Caco-2 (cell line): ENCODE measurements around the gene ABI3BP. TPM values are rescaled to one million over a fixed set of nuclear protein-coding genes. Genes with fewer than 3 reads are reported as not detected.

Experiments used
- BruUV-seq: library from RNA; stranded (reverse); fragments of 400-500 nt; replicated peaks from 2 replicates; lab custom pipeline; 2021; lab: Mats Ljungman, UMichigan
- CTCF ChIA-PET: fragments of 300-600 bp; sonication (Branson Sonifier 250); formaldehyde crosslinking; loops from one replicate; lab custom pipeline; 2022; ENCODE audit warnings: antibody characterized with exemption; lab: Charles Lee
- POLR2A ChIA-PET: fragments of 300-600 bp; sonication (Branson Sonifier 250); formaldehyde crosslinking; loops from one replicate; lab custom pipeline; 2022; ENCODE audit warnings: antibody characterized with exemption; lab: Charles Lee
- DNase-seq, 2 experiments: peaks; one replicate each; pipeline versions ENCODE4 v3.0.0 to v3.0.0-alpha.2; 2020 to 2022
- H3K27me3 ChIP-seq: replicated peaks from 2 replicates; pipeline ENCODE4 v1.6.0; 2011; ENCODE audit warnings: low read length; ENCODE audit not compliant: control insufficient read depth, insufficient read depth
- H3K36me3 ChIP-seq: 2 replicates; pipeline ENCODE4 v1.5.1; 2011; ENCODE audit warnings: low read length; ENCODE audit not compliant: control insufficient read depth, insufficient read depth
- H3K4me1 ChIP-seq: fragments of 250-450 bp; sonication (Bioruptor Pico); 2 replicates; pipeline ENCODE4 v1.5.1; 2020; ENCODE audit warnings: mild to moderate bottlenecking
- H3K4me3 ChIP-seq: 2 replicates; pipeline ENCODE4 v1.5.1; 2011; ENCODE audit warnings: low read depth, mild to moderate bottlenecking, control low read depth, low read length
- H3K9me3 ChIP-seq: fragments of 250-450 bp; sonication (Bioruptor Pico); 2 replicates; pipeline ENCODE4 v1.5.1; 2020; ENCODE audit warnings: mild to moderate bottlenecking, moderate library complexity
- H3K27ac Mint-ChIP-seq: one replicate; pipeline ENCODE4 v1.8.0; 2022; ENCODE audit warnings: mixed read lengths; ENCODE audit not compliant: unreplicated experiment
- H3K27me3 Mint-ChIP-seq: one replicate; pipeline ENCODE4 v1.8.0; 2022; ENCODE audit warnings: mixed read lengths; ENCODE audit not compliant: insufficient read depth, unreplicated experiment
- H3K36me3 Mint-ChIP-seq: one replicate; pipeline ENCODE4 v1.8.0; 2022; ENCODE audit warnings: mild to moderate bottlenecking, mixed read lengths; ENCODE audit not compliant: insufficient read depth, unreplicated experiment
- H3K4me1 Mint-ChIP-seq: one replicate; pipeline ENCODE4 v1.8.0; 2022; ENCODE audit warnings: low read depth, mixed read lengths; ENCODE audit not compliant: unreplicated experiment
- H3K4me3 Mint-ChIP-seq: one replicate; pipeline ENCODE4 v1.8.0; 2022; ENCODE audit warnings: mild to moderate bottlenecking, moderate library complexity, mixed read lengths; ENCODE audit not compliant: unreplicated experiment
- H3K9me3 Mint-ChIP-seq: one replicate; pipeline ENCODE4 v1.8.0; 2022; ENCODE audit warnings: mixed read lengths; ENCODE audit not compliant: unreplicated experiment
- CTCF ChIP-seq, 2 experiments: fragments of 200-600 bp in 1 of 2; IDR thresholded peaks; 1 replicate in 1 of 2; 2 replicates in 1 of 2; pipeline versions ENCODE4 v1.5.1 to v1.8.0; 2011 to 2022; ENCODE audit warnings: antibody characterized with exemption in 1 of 2, control low read depth in 1 of 2, inconsistent platforms in 1 of 2, low read depth in 1 of 2, low read length in 1 of 2, mild to moderate bottlenecking in 1 of 2, moderate library complexity in 1 of 2; ENCODE audit not compliant: insufficient read depth in 1 of 2, severe bottlenecking in 1 of 2, unreplicated experiment in 1 of 2
- intact Hi-C: fragments of 100-400 bp; cut with micrococcal nuclease; formaldehyde crosslinking; loops from one replicate; pipeline ENCODE4 v1.10.0; 2022; ENCODE audit not compliant: unreplicated experiment
- total RNA-seq: library from RNA; stranded (reverse); gene quantifications from 2 replicates; pipeline ENCODE4 v1.2.3, GENCODE V29; 2022

ABI3BP gene
- total RNA-seq, 1 experiment from 2014 or later, result not detected

GRCh38 chr3:100798012-100798411, 195.2 kb downstream of the ABI3BP start:
- H3K9me3 ChIP-seq, result no peaks in the 10 kb centered on the region
- Mint-ChIP-seq H3K27me3 (peaks cover 5% of the 10 kb centered on the region), H3K36me3 (no peaks in the 10 kb centered on the region), H3K4me3 (no peak overlapping the region), H3K27ac (no peak overlapping the region), H3K4me1 (no peaks in the 10 kb centered on the region), H3K9me3 (no peaks in the 10 kb centered on the region)
- no peak for TF ChIP-seq CTCF (IDR thresholded peaks at IDR 0.05; ENCODE audit: insufficient read depth in 1 of 2, low read depth in 1 of 2, low read length in 1 of 2, severe bottlenecking in 1 of 2, unreplicated experiment in 1 of 2)
- DNase-seq, result no peak
- H3K27me3 ChIP-seq, result no peaks in the 10 kb centered on the region
- no peaks in the 10 kb centered on the region for H3K36me3 ChIP-seq
- ChIA-PET CTCF (no interaction called here), POLR2A (no interaction called here)
- BruUV-seq, result no TSS peak
- H3K4me3 ChIP-seq, result no peak overlapping the region
- intact Hi-C loops, result no loop called here
- no peaks in the 10 kb centered on the region for H3K4me1 ChIP-seq

DNA sequence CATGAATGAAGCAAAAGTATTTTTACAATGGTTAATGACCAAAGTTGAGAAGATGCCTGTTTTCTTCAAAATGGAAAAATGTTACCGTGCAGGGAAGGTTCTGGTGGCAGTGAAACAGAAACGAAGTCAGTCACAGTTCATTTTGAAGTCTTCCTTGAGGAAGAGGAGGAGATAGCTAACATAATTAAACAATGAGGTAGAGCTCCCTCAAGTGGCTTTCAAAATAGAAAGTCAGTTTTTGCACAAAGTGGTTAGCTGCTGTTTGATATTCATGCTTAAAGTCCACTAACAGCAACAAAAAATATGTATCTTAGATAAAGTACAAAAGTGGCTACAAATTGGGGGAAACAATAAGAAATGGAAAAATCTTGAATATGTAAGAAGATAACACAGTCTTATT, 196.7 kb downstream of the ABI3BP start:
- Mint-ChIP-seq H3K9me3 (no peaks in the 10 kb centered on the region), H3K27me3 (peaks cover 12% of the 10 kb centered on the region), H3K4me1 (no peaks in the 10 kb centered on the region), H3K4me3 (no peak overlapping the region), H3K36me3 (no peaks in the 10 kb centered on the region), H3K27ac (no peak overlapping the region)
- CTCF ChIA-PET, result interaction anchor here (1.0 to 2.0 kb wide), 2 partner anchors 194 to 334 kb away, joined by 11 to 17 read pairs; no protein-coding TSS in a partner anchor
- Histone ChIP-seq H3K4me3 (no peak overlapping the region), H3K4me1 (no peaks in the 10 kb centered on the region), H3K27me3 (no peaks in the 10 kb centered on the region), H3K9me3 (no peaks in the 10 kb centered on the region), H3K36me3 (no peaks in the 10 kb centered on the region)
- no TSS peak for BruUV-seq
- intact Hi-C loops, result loop anchor here (1.0 to 2.0 kb wide), 2 partner anchors 194 to 333 kb away; no protein-coding TSS in a partner anchor
- TF ChIP-seq CTCF (IDR thresholded peaks at IDR 0.05; ENCODE audit: insufficient read depth in 1 of 2, low read depth in 1 of 2, low read length in 1 of 2, severe bottlenecking in 1 of 2, unreplicated experiment in 1 of 2), result peak in 1 of 2 experiments; percentile 6
- POLR2A ChIA-PET, result interaction anchor here (0.5 to 0.6 kb wide), 2 partner anchors 40 to 94 kb away, joined by 3 to 4 read pairs; no protein-coding TSS in a partner anchor
- DNase-seq, result no peak

DNA sequence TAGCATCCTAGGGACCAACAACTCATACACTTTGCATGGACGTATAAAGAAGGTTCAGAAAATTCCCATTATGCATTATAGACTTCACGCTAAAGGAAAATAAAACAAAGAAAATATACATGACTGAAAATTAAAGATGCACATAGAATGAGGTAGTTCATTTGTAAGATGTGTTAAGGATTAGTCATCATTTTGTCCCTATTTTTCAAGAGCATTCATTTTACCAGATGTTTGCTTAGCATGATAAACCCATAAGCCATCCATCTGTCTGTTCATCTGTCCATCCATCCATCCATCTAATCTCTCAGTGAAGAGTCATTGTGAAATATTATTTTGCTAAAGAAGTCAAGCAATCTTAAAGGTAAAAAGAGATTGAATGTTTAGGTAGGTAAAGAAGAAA, 203.6 kb downstream of the ABI3BP start:
- no peaks in the 10 kb centered on the region for H3K36me3 ChIP-seq
- CTCF ChIA-PET, result no interaction called here
- POLR2A ChIA-PET, result no interaction called here

More for the DNA sequence above, 203.6 kb downstream of the ABI3BP start:
- Mint-ChIP-seq H3K36me3 (no peaks in the 10 kb centered on the region), H3K27ac (no peak overlapping the region), H3K9me3 (no peaks in the 10 kb centered on the region), H3K27me3 (peaks cover 6% of the 10 kb centered on the region), H3K4me3 (no peak overlapping the region), H3K4me1 (no peaks in the 10 kb centered on the region)
- Histone ChIP-seq H3K27me3 (no peaks in the 10 kb centered on the region), H3K4me1 (no peaks in the 10 kb centered on the region), H3K4me3 (no peak overlapping the region), H3K9me3 (peaks cover 3% of the 10 kb centered on the region; the same call in 1 of the 2 replicates)
- BruUV-seq, result no TSS peak
- TF ChIP-seq CTCF (IDR thresholded peaks at IDR 0.05; ENCODE audit: insufficient read depth in 1 of 2, low read depth in 1 of 2, low read length in 1 of 2, severe bottlenecking in 1 of 2, unreplicated experiment in 1 of 2), result no peak
- intact Hi-C loops, result no loop called here
- DNase-seq, result no peak
